Upper lobe of left lung (tissue), 4 donors: ENCODE measurements around the gene CD27.

Experiments
- CTCF ChIP-seq, 6 experiments: fragments of 450-650 bp in 4 of 6; fragments of 200-600 bp in 2 of 6; sonication (generic) in 2 of 6; IDR thresholded peaks; one replicate each; pipeline ENCODE4 v1.5.1; 2016 to 2019; ENCODE audit warnings: antibody characterized with exemption in 6 of 6
- EP300 ChIP-seq, 4 donors: sonication (generic); formaldehyde crosslinking; IDR thresholded peaks; one replicate each; pipeline ENCODE4 v1.5.1; 2017; ENCODE audit warnings: antibody characterized with exemption in 4 of 4, control low read depth in 2 of 4
- POLR2A ChIP-seq, 4 donors: fragments of 450-650 bp; IDR thresholded peaks; one replicate each; pipeline ENCODE4 v1.5.1; 2016 to 2017; ENCODE audit warnings: antibody characterized with exemption in 4 of 4, mild to moderate bottlenecking in 2 of 4
- POLR2AphosphoS5 ChIP-seq, 2 donors: sonication (generic); formaldehyde crosslinking; IDR thresholded peaks; one replicate each; pipeline ENCODE4 v1.5.1; 2017; ENCODE audit warnings: antibody characterized with exemption in 2 of 2

DNA sequence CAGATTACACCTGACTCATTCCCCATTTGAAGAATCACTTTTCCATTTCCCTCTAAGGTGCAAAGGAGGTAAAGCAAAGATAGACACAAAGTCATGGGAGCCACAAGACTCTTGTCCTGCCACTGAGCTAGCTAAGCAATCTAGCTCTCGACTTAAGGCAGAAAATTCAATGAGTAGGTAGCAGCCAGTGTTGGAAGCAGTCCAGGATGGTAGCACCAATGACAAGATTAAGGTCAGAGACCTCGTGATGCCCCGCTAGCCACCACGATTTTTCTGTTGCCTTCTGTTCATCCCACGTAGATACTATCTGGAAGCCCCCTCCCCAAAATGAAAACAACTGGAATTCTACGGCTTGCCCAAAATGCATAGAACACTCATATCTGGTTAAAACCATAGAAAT, 24.3 kb downstream of the CD27 start:
- TF ChIP-seq CTCF (IDR thresholded peaks at IDR 0.05) (no peak), POLR2AphosphoS5 (IDR thresholded peaks at IDR 0.05) (no peak), POLR2A (IDR thresholded peaks at IDR 0.05) (no peak), EP300 (IDR thresholded peaks at IDR 0.05) (no peak)
